GM18517 (cell line): ENCODE data around the gene IL1RAPL2.
"Not testable (repeated sequence)": the region's sequence is repeated elsewhere in the genome, so short reads cannot be mapped to it uniquely, and the experiment has no call there.

Source experiments
- ATAC-seq: cut with Tn5 transposase; IDR thresholded peaks from one replicate; pipeline ENCODE4 v1.9.1; 2021; ENCODE audit warnings: mild to moderate bottlenecking, moderate library complexity; ENCODE audit not compliant: unreplicated experiment

The IL1RAPL2 gene

DNA sequence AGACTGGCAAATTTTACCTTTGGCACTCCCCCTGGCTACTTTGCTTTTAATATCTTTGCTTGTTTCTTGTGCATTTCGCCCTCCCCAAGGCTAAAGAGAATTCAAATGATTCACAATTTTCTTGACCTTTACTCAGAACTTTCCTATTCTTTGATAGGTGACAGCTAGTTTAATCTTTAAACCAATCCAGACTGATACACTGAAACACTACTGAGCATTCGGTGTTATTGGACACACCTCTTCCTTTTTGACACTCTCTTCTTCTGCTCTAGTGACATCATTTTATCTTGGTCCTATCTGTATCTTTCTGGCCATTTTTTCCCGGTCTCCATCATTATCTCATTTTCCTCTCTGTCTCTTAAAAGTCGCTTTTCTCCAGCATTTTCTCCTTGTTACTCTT is 103.1 kb downstream of the IL1RAPL2 start:
- ATAC-seq = no peak

GRCh38 chrX:104670051-104670450 is 104.1 kb downstream of the IL1RAPL2 start:
- no peak for ATAC-seq

- ATAC-seq = not testable (repeated sequence)
These were observed 111.5 kb downstream of the IL1RAPL2 start for GRCh38 chrX:104677517-104677916.

GRCh38 chrX:104679175-104679574 is 113.2 kb downstream of the IL1RAPL2 start:
- no peak for ATAC-seq

- ATAC-seq = no peak
These were observed 115.2 kb downstream of the IL1RAPL2 start for GRCh38 chrX:104681214-104681613.

DNA sequence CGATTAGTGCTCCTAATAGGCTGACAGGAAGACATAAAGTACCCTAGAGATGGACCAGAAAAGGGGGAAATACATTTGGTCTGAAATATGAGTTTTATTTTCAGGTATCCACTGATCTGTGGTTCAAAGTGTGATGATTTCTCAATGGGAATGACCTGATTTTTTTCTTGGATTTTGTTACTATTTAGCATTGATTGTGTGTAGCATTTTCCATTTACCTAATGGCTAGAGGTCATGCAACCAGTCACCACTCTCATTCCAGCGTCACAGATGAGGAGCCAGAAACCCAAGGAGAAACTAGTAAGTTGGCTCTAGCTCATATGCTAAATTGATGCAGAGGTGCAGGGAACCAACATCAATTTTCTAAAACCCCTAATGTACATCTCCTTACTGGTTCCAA is 118.1 kb downstream of the IL1RAPL2 start:
- ATAC-seq = no peak

- ATAC-seq = peak; percentile 70
These were observed 129.6 kb downstream of the IL1RAPL2 start for GRCh38 chrX:104695593-104695992.

GRCh38 chrX:104696667-104697066 is 130.7 kb downstream of the IL1RAPL2 start:
- no peak for ATAC-seq

GRCh38 chrX:104697294-104697693 is 131.3 kb downstream of the IL1RAPL2 start:
- peak; percentile 55 for ATAC-seq

- no peak for ATAC-seq
These were observed 141.0 kb downstream of the IL1RAPL2 start for GRCh38 chrX:104707042-104707441.

DNA sequence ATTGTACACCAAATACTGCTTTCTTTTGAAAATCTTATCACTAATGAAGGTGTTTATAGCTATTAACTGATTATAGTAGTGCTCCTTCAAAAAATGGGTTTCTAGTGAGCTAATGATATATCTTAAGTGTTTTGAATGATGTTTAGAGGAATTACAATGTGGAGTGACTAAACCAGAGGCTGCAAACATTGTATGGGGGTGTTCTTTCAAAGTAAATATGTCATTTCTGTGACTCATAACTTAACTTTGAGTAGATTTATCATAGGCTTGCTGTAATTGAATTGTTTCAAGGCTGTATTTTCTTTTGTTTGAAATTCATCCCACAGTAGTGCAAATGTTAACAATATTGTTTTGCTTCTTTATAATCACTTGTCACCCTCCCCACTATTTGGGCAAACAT is 141.6 kb downstream of the IL1RAPL2 start:
- no peak for ATAC-seq

DNA sequence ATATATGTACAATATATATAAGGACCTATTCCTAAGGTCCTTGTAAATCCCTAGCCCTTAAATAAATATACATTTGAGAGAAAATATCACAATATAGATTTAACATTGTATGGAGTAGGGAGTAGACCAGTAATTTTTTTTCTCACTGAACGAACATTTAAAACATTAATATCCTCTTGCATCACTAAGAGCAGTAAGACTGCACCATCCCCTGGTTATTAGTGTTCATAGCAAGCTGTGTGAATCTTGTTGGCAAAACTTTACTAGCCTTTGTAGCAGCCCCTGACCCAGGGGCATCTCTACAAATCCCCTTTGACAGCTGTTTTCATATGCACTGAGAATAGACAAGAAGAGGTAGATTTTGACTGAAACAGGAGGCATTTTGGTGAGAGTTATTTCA is 146.5 kb downstream of the IL1RAPL2 start:
- no peak for ATAC-seq

- no peak for ATAC-seq
These were observed 155.9 kb downstream of the IL1RAPL2 start for GRCh38 chrX:104721854-104722253.

DNA sequence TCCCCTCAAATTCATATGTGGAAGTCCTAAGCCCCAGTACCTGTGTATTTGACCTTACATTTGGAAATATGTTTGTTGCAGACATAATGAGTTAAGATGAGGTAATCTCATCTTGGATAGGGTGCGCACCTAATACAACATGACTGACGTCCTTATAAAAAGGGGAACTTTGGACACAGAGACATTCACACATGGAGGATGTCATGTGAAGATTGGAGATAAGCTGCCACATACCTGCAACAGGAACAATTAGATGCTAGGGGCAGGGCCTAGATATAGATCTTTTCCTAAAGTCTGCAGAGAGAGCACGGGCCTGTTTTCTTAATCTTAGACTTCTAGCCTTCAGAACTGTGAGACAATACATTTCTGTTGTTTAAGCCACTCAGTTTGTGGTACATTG is 162.5 kb downstream of the IL1RAPL2 start:
- no peak for ATAC-seq

DNA sequence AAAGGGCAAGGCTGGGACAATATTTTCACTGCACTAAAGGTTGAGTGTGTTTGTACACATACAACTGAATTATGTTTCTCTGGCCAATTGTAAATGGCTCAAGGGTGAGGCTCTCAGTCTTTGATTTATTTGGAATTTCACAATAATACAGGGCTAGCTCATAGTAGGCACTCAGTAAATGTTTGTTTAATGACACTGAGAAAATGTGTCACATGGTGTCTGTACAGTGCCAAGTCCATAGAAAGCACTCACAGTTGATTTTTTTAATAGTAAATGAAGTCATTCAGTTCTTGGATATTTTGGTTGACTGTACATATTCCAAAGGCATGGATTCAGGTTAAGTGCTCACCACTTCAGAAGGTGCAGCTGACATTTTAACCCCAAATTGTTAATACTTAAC is 176.4 kb downstream of the IL1RAPL2 start:
- no peak for ATAC-seq

DNA sequence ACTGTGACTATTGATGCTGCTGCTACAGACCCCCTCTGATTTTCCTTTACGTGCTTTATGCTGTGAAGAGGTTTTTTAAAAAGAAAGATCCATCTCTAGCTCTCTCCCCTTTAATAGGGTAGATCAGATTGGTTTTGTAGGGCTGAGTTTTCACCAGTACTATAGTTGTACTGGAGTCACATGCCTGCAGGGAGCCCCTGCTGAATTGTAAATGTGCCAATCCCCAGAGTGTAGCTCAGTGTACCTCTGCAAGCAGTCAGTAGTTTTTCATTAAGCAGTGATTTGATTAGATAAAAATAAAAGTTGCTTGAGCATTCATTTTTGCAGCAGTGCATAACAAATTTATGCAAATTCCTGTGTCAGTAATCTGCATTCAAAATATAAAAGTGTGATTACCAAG is 179.2 kb downstream of the IL1RAPL2 start:
- no peak for ATAC-seq

- ATAC-seq = no peak
These were observed 184.1 kb downstream of the IL1RAPL2 start for GRCh38 chrX:104749951-104750610.

DNA sequence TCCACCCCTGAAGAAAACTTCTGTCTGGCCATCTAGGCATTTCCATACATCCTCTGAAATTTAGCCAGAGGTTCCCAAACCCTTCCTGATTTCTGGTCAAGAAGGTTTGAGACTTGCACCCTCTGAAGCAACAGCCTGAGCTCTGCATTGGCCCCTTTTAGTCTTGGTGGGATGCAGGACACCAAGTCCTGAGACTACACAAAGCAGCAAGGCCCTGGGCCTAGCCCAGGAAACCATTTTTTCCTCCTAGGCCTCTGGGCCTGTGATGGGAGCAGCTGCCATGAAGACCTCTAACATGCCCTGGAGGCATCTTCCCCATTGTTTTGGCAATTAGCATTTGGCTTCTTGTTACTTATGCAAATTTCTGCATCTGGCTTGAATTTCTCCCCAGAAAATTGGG is 196.6 kb downstream of the IL1RAPL2 start:
- no peak for ATAC-seq

- no peak for ATAC-seq
These were observed 223.8 kb downstream of the IL1RAPL2 start for GRCh38 chrX:104789784-104790183.

DNA sequence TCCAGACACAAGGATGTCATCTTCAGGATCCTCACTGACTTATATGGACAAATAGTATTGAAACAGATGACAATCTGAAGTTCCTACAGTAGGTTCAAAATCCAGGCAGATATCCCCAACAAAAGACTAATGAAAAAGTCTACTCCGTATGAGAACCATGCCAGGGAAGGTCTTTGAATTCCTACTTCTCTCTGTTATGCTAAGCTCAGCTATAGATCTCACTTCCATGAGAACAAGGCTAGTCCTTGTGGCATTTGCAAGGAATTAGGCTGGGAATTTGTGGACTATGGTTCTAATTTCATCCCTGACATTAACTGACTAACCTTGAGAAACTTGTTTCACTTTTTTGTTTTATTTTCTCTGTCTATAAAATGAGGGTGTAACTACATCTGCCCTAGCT is 229.8 kb downstream of the IL1RAPL2 start:
- no peak for ATAC-seq

- no peak for ATAC-seq
These were observed 237.2 kb downstream of the IL1RAPL2 start for GRCh38 chrX:104803219-104803618.

- no peak for ATAC-seq
These were observed 240.3 kb downstream of the IL1RAPL2 start for GRCh38 chrX:104806346-104806745.

DNA sequence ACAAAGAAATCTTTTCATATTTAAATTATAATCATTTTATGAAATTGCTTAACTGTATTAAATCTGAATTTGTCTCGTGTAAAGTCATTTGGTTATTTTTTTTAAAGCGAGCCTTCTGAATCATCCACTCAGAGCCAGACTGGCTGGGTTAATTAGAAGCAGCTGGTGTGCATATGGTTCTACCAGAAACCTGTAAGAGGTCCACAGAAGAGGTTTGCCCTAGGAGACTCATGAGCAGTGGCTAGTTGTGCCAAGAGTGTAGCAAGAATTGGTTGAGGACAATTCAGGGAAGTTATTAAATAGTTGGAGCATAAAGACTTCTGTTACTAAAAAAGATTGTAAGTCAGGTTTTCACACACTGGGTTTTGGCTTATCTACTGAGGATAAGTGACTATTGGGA is 267.4 kb downstream of the IL1RAPL2 start:
- no peak for ATAC-seq
